AG04450 (cell line): ENCODE results near the gene TRPV3. TPM values are rescaled to one million over a fixed set of nuclear protein-coding genes. Genes with fewer than 3 reads are reported as not detected.
"Not testable (repeated sequence)": the region's sequence is repeated elsewhere in the genome, so short reads cannot be mapped to it uniquely, and the experiment has no call there.

ENCODE experiments used
- CTCF ChIA-PET: fragments of 300-600, 350-600 bp; formaldehyde crosslinking; extraction: SDS; loops from one replicate; lab custom pipeline; 2022; ENCODE audit warnings: antibody characterized with exemption, inconsistent platforms; lab: Charles Lee
- POLR2A ChIA-PET: fragments of 350-600 bp; formaldehyde crosslinking; extraction: SDS; loops from one replicate; lab custom pipeline; 2021; ENCODE audit warnings: antibody characterized with exemption, inconsistent platforms; lab: Yijun Ruan, JAX
- DNase-seq: peaks from one replicate; pipeline ENCODE4 v3.0.0-alpha.2; 2011; ENCODE audit warnings: low read depth, low spot score
- H3K27ac ChIP-seq: one replicate; pipeline ENCODE4 v1.5.1; 2012; ENCODE audit warnings: low read depth, low read length, control low read depth
- H3K27me3 ChIP-seq: one replicate; pipeline ENCODE4 v1.6.0; 2012; ENCODE audit warnings: low read length; ENCODE audit not compliant: control insufficient read depth, insufficient read depth
- H3K4me3 ChIP-seq: 2 replicates; pipeline ENCODE4 v1.5.1; 2011; ENCODE audit warnings: mild to moderate bottlenecking, low read depth, low read length, control low read depth
- H3K9me3 ChIP-seq: 2 replicates; pipeline ENCODE4 v1.5.1; 2012; ENCODE audit warnings: low read length; ENCODE audit not compliant: control insufficient read depth, insufficient read depth
- CTCF ChIP-seq: IDR thresholded peaks from 2 replicates; pipeline ENCODE4 v1.5.1; 2011; ENCODE audit warnings: low read depth, low read length, control low read depth, inconsistent platforms
- polyA plus RNA-seq: library from polyadenylated mRNA; depleted of rRNA; stranded (reverse); fragments of >200 nt; gene quantifications from 2 replicates; pipeline ENCODE4 v1.2.3, GENCODE V29; 2011

TRPV3 gene
- polyA plus RNA-seq, 1 experiment: 0.24 TPM

GRCh38 chr17:3589784-3590183 lies 32.2 kb upstream of the TRPV3 start:
- H3K27me3 ChIP-seq: no peaks in the 10 kb centered on the region
- H3K4me3 ChIP-seq: no peak overlapping the region
- ChIA-PET POLR2A (no interaction called here), CTCF (no interaction called here)
- H3K9me3 ChIP-seq: no peaks in the 10 kb centered on the region; the same call in 1 of the 2 replicates
- TF ChIP-seq CTCF: no peak
- DNase-seq: no peak
- no peak overlapping the region for H3K27ac ChIP-seq

GRCh38 chr17:3585826-3586225 lies 28.2 kb upstream of the TRPV3 start:
- H3K27me3 ChIP-seq: no peaks in the 10 kb centered on the region
- ChIA-PET CTCF (no interaction called here), POLR2A (no interaction called here)
- H3K27ac ChIP-seq: no peak overlapping the region
- TF ChIP-seq CTCF: no peak
- no peaks in the 10 kb centered on the region; the same call in 1 of the 2 replicates for H3K9me3 ChIP-seq
- no peak overlapping the region for H3K4me3 ChIP-seq
- DNase-seq: no peak

GRCh38 chr17:3583456-3583855 lies 25.8 kb upstream of the TRPV3 start:
- CTCF ChIA-PET: no interaction called here
- POLR2A ChIA-PET: no interaction called here
- Histone ChIP-seq H3K4me3 (no peak overlapping the region), H3K27ac (no peak overlapping the region), H3K9me3 (no peaks in the 10 kb centered on the region; the same call in 1 of the 2 replicates), H3K27me3 (no peaks in the 10 kb centered on the region)
- DNase-seq: no peak
- TF ChIP-seq CTCF: no peak

- TF ChIP-seq CTCF: no peak
- DNase-seq: no peak
- Histone ChIP-seq H3K27me3 (no peaks in the 10 kb centered on the region), H3K4me3 (no peak overlapping the region), H3K9me3 (no peaks in the 10 kb centered on the region; the same call in 1 of the 2 replicates), H3K27ac (no peak overlapping the region)
- ChIA-PET CTCF (no interaction called here), POLR2A (no interaction called here)
Measured at GRCh38 chr17:3582915-3583314, 25.3 kb upstream of the TRPV3 start.

- H3K27me3 ChIP-seq, CTCF ChIA-PET, H3K9me3 ChIP-seq, POLR2A ChIA-PET, H3K4me3 ChIP-seq, DNase-seq, H3K27ac ChIP-seq: not testable (repeated sequence)
Measured at GRCh38 chr17:3578667-3579066, 21.1 kb upstream of the TRPV3 start.

GRCh38 chr17:3576970-3577369 lies 19.4 kb upstream of the TRPV3 start:
- POLR2A ChIA-PET: no interaction called here
- no peak for DNase-seq
- no peak overlapping the region for H3K4me3 ChIP-seq
- TF ChIP-seq CTCF: no peak
- CTCF ChIA-PET: interaction anchor here (1.1 kb wide), 1 partner anchor 40 kb away, joined by 3 read pairs; no protein-coding TSS in a partner anchor
- H3K27me3 ChIP-seq: no peaks in the 10 kb centered on the region
- no peak overlapping the region for H3K27ac ChIP-seq
- H3K9me3 ChIP-seq: no peaks in the 10 kb centered on the region
